ENCODE measurements around the gene RNF115.
"Not testable (repeated sequence)": the region's sequence is repeated elsewhere in the genome, so short reads cannot be mapped to it uniquely, and the experiment has no call there.

The RNF115 gene

DNA sequence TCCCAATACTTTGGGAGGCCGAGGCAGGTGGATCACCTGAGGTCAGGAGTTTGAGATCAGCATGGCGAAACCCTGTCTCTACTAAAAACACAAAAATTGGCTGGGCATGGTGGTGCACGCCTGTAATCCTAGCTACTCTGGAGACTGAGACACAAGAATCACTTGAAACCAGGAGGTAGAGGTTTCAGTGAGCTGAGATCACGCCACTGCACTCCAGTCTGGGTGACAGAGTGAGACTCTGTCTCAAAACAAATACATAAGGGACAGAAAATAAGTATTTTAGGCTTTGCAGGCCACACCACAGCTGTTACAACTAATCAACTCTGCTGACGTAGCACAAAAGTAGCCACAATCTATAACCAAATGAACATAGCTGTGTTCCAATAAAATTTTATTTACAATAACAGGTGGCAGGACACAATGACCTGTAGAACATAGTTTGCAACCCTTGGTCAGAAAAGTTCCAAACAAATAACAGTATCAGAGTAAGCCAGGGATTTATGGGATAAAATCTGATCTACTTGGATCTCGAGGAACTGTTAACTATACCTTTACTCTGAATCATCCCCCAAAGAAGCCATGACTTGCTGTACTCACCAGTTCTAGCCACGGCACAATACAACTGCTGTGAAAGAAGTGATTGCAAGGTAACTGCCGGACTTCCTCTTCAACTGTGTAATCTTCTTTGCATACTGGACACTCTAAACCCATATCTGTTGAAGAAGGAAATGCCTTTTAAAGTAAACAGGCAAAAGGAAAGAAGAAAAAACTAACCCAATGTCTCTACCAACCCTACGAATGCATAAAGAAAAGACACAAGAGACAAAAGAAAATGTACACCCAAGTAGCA, 76.3 kb downstream of the RNF115 start:
- in situ Hi-C loops (cut with MboI; ENCODE audit: low sequenced_read_pairs), result no loop called here

DNA sequence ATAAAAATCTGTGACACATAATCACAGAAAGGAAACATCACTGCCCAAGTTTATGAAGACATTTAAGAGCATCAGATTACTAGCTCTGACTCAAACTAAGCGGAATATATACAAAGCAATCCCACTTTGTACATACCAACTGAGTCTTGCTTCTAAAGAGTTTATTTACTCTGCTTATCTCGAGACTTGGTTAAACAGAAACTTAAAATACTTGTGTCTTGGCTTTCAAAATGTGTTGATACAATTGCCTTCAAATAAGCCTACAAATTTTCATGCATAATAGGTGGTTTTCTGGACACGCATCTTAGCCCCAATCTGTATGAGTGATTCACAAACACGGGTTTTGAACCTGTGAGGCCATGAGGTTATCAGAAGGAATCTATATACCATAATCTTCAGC, 83.6 kb downstream of the RNF115 start:
- in situ Hi-C loops (cut with MboI; ENCODE audit: low sequenced_read_pairs), result no loop called here

DNA sequence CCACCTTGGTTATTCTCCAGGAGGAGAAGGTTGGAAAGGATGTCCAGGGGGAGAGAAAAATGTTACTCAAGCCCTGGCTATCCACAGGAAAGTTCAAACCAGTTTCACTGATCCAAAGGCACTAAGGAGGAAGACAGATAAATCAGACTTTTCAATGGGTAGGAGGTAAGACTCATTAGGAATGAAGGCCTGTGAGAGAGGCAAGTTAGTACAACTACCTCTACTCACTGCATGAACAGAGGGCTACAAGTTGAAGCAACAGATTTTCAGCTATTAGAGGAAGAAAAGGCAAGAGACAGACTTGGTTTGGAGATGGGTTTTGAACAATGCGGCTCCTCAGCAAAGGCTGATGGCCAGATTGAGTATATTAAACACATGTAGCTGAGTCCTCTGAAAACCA, 87.7 kb downstream of the RNF115 start:
- in situ Hi-C loops (cut with MboI; ENCODE audit: low sequenced_read_pairs), result no loop called here

DNA sequence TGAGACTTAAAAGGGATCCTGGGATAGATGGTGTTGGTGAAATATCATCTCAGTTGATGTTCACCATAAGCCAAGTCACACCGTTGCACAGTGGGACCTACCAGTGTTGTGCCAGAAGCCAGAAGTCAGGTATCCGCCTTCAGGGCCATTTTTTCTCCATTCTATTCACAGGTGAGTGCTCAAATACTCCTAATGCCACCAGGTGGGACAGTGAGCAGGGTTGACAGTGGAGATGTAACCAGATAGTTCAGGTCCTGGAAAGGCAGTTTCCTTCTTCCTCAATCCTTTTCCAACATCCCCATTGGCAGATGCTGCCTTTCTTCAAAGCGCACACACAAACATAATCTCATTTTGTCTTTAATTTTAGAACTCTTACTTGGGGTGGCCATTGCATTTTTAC, 93.0 kb downstream of the RNF115 start:
- in situ Hi-C loops (cut with MboI; ENCODE audit: low sequenced_read_pairs), result no loop called here

DNA sequence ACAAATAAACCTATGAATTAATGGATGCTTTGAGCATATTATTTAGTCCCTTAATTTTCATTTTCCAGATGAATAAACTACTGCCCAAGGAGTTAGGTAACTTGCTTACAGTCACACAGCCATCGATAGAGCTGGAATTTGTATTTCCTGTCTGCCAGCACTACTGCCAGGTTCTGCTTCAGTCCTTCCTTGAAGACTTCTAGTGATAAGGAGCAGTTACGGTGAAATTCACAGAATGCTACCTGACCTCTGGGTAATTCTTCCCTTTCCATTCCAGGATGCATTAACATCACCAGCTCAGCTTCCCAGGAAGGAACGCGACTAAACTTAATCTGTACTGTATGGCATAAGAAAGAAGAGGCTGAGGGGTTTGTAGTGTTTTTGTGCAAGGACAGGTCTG, 93.4 kb downstream of the RNF115 start:
- in situ Hi-C loops (cut with MboI; ENCODE audit: low sequenced_read_pairs), result no loop called here

DNA sequence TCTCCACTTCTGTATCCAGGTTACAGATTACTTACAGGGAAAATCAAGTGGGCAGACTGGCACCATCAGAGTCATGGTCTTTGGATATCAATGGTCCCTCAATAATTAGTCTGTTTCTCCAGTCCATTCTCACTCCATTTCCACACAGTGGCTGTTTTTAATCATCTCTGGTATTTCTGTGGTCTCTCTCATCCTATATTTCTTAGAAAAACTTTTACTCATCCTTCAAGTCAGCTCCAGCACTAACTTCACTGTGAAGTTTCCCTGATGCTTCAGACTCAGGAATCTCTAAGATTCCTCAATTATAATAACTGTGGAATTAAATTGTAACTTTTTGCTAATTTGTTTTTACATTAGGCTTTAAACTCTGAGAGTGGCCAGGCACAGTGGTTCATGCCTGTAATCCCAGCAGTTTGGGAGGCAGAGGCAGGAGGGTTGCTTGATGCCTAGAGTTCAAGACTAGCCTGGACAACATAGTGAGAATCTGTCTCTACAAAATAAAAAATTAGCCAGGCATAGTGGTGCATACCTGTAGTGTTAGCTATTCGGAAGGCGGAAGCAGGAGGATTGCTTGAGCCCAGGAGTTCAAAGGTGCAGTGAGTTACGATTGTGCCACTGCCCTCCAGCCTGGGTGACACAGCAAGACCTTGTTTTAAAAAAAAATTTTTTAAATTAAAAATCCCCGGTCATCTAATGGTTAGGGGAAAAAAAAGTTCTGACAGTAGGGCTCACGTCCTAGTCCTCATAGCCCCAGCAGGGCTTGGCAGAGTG, 94.0 kb downstream of the RNF115 start:
- in situ Hi-C loops (cut with MboI; ENCODE audit: low sequenced_read_pairs), result no loop called here

DNA sequence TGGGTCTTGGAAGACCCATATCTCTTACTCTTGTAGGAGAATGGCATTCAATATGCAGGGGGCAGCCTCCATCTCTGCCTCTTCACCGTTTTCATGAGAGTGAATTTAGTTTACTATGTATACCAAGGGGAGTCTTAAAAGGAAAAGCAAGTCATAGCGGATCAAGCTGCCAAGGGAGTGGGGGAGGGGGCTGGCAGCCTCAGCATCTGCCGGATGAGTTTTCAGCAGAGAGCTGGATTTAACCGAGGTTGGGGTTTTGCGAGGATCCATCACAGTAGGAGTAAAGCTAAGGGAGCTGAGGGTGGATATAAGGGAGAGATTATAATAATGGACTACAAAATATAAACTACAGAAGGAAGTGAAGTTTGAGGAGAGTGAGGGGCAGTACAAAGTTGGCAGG, 94.7 kb downstream of the RNF115 start:
- in situ Hi-C loops (cut with MboI; ENCODE audit: low sequenced_read_pairs), result no loop called here

DNA sequence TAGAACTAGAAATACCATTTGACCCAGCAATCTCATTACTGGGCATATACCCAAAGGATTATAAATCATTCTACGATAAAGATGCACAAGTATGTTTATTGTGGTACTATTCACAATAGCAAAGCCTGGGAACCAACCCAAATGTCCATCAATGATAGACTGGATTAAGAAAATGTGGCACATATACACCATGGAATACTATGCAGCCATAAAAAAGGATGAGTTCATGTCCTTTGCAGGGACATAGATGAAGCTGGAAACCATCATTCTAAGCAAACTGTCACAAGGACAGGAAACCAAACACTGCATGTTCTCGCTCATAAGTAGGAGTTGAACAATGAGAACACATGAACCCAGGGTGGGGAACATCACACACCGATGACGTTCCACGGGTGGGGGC, 97.7 kb downstream of the RNF115 start:
- in situ Hi-C loops (cut with MboI; ENCODE audit: low sequenced_read_pairs), result not testable (repeated sequence)

DNA sequence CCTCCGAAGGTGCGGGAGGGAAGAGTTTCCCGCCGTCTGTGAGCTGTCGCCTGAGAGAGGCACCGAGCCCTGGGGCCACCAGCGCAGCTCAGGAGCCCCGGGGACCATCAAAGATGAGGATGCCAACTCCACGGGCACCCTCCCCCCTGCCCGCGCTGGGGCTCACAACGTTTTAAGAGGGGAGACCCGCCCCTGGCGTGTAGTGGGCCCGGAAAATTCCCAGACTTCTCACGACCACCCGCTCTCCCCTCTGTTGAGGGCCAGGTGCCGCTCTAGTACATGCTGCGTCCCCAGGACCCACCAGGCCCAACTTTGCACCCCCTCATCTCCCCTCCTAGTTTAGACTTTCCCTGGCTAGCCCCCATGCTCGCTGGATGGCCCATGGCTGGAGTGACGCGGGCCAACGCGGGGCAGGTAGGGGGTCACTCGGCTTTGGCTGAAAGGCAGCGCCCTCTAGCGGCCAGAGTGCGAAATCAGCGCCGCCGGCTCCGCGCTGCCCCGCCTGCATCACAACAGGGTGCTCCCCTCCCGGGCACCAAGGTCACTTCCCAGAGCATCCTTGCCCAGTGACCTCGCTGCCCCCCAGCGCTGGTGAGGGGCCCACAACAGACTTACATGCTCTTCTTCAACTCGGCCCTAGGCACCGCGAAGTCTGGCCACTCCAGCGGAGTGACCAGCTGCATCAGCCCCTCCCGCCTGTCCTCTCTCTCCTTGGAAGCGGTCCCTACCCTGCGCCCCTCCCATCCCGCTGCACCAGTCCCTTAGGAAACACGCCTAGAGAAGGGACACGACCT, 102.8 kb downstream of the RNF115 start:
- in situ Hi-C loops (cut with MboI; ENCODE audit: low sequenced_read_pairs), result no loop called here

DNA sequence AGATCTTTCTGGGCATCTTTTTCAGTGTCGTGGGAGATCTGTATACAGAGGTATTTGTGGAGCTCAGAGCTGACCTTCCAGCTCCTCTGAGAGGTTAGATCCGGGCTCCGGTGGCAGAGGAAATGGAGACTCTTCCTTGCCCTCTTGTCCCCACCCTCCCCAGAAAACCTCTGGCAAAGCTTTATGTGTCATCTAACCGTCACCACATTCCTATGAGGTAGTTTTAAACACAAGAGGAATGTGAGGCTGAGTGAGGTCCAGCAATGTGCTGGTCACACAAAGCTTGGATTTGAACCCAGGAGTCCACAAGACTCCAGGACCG, 103.4 kb downstream of the RNF115 start:
- in situ Hi-C loops (cut with MboI; ENCODE audit: low sequenced_read_pairs), result no loop called here

DNA sequence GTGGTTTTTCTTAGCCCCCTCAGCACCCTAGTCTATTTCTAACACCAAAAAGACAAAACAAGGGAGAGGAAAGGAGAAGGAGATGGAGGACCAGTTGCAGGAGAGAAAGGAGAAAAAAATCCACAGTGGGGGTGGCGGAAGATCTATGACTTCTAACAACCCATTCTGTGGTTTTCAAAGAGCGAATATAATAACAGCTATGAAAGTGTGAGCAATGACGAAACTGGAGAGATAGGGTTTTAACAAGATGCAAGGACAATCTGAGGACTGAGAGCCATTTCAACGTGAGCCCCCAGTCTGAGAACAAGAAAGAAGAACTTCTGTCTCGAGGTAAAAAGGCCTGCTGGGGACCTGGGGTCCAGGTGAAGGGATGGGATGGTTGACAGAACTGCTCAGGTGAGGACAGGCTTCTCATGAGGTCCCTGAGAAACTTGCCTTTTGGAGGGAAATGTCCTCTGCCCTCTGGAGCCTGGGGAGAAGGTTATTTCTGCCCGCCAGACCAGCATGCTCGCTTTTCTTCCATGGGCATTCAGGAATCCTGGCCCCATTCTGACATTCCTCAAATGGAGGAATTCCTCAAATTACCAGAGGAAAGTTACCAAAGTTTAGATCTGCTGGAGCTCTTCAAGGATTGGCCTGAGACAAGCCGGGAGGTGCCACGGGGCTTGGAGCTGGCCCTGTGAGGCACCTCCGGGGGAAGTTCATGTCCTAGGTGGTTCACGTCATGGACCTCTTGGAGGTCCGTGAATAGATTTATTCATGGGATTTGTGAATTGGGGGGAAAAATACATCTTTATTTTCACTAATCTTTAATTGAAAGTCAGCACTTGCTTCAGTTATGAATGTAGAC, 104.4 kb downstream of the RNF115 start, which contains the start of gene CD160:
CD160 (plus strand) TSS at position 270 of the 850 bp plus-strand sequence. CDS start 8,829 bp downstream, outside the sequence.
- in situ Hi-C loops (cut with MboI; ENCODE audit: low sequenced_read_pairs), result no loop called here

DNA sequence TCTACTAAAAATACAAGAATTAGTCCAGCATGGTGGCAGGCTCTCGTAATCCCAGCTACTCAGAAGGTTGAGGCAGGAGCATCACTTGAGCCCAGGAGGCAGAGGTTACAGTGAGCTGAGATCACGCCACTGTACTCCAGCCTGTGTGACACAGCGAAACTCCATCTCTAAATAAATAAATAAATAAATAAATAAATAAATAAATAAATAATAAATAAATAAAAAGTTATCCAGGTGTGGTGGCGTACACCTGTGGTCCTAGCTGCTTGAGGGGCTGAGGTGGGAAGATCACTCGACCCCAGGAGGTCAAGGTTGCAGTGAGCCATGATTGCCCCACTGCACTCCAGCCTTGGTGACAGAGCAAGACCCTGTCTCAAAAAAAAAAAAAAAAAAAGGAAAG, 105.4 kb downstream of the RNF115 start:
- in situ Hi-C loops (cut with MboI; ENCODE audit: low sequenced_read_pairs), result not testable (repeated sequence)

DNA sequence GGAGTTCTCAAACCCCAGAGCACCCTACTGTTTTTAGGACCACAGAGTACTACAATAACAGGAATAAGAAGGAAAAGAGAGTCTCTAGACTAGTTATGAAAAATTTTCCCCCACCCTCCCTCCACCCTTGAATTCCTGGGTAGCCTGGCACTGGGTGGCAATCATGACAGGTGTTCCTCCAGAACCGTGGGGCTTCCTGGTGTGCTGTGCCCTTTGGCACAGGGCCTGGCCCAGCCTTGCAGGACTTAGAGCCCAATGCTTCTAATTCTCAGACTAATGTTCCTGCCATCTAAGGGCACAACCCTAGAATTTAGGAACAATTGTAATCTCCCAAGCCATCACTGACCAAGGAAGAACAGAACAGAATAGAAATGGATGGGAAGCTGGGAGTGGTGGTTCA, 106.1 kb downstream of the RNF115 start:
- in situ Hi-C loops (cut with MboI; ENCODE audit: low sequenced_read_pairs), result no loop called here

DNA sequence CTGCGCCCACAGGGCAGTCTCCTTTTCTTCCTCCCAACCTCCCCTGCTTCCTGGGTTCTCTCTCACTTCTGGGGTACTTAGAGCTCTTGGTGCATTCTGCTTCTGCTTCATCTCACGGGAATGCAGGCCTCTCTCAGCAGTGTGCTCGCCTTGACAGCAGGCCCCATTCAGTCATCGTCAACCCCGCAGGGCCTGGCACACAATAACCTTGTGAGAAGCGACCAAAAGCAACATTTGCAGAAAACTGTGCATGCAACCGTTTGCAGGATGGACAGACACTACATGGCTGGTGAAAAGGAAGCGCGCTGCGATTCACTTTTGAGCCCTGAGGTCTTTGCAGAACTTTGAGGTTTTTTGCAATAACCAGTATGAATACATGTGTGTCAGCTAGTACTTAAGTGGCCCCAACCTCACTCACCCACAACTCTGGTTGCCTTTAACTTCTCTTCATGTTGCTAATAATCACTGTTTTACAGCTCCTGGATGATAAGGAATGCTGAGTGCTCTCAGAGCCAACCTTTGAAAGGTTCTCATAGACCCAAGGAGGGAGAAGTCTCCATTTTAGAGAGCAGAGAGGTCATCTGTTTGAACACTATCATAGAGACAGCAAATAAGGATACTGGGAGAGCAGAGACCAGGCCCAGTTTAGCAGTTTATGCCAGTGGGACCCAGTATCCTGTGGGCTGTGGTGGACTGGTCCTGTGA, 107.1 kb downstream of the RNF115 start:
- in situ Hi-C loops (cut with MboI; ENCODE audit: low sequenced_read_pairs), result no loop called here

DNA sequence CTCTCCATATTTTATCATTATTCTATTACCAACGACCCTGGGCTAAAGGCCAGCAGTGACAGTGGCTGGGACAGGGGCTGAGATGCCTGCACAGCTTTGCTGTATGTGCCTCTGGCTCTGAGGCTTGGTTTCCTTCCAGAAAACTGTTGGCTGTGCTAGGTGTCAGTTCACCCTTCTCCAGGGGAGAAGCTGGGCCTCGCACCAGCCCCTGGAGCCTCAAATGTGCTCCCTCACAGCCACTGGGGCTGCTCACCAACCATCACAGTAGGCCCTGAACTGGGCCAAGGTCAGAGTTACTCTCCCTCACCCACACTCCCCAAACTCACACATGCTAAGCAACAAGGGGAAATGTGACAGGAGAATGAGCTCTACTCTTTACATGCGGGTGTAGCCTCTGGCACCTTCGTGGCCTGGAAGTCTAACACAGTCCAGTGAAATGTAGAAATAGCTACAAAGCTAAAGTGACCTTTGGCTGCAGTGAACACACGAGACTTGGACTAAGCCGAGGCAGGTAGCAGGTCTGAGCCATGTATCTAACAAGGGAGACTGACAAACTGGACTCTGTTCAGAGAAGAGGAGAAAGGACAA, 109.3 kb downstream of the RNF115 start:
- in situ Hi-C loops (cut with MboI; ENCODE audit: low sequenced_read_pairs), result no loop called here

DNA sequence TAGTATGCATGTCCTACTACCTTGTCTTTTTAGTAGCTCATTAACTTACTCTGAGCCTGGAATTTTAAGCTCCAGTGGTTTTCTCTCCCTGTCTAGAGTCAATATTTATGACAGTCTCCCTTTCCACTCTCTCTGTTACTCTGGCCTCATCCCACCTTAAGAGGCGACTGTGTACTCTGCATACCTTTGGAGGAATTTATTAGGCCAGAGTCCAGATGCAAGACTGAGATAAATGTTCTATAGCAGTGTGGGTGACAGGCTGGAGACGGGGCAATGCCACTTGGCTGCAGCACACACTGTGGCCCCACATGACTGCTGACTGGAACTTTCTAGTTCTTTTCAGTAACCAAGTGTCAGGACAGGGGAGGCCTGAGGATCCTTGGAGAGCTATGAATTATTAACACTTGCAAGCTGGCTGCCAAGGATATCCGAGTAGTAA, 112.7 kb downstream of the RNF115 start:
- in situ Hi-C loops (cut with MboI; ENCODE audit: low sequenced_read_pairs), result no loop called here

DNA sequence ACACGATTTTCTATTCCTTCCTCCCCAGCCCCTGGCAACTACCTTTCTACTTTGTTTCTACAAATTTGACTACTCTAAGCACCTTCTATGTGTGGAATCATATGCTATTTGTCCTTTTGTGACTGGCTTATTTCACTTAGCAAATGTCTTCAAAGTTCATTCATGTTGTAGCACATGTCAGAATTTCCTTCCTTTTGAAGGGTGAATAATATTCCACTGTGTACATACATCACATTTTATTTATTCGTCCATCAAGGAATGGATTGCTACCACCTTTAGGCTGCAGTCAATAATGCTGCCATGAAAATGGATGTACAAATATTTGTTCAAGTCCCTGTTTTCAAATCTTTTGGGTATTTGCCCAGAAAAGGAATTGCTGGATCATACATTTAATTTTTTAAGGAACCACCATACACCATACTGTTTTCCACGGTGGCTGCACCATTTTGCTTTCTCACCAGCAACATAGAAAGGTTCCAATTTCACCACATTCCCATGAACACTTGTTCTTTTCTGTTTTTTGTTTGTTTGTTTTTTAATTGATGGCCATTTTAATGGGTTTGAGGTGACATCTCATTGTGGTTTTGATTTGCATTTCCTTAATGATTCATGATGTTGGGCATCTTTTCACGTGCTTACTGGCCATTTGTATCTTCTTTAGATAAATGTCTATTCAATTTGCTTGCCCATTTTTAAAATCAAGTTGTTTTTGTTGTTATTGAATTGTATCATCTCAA, 113.4 kb downstream of the RNF115 start:
- in situ Hi-C loops (cut with MboI; ENCODE audit: low sequenced_read_pairs), result no loop called here

DNA sequence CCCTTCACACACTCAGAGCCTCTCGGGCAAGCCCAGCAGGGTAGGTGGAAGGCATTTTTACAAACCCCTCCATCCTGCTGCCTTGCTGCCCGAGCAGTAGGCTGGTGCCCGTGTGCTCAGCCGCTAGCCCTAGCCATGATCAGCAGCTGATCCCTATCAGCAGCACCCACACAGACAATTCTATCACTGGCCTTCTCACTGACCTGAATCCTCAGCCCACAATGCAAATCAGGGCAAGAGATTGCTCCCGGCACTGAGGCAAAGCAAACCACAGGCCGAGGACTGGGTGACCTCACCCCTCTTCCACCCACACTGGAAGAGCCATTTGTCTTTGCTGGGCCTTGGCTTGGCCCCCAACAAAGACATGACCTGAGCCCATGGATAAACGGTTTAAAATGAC, 115.8 kb downstream of the RNF115 start:
- in situ Hi-C loops (cut with MboI; ENCODE audit: low sequenced_read_pairs), result no loop called here

Measured in HL-60/S4 treated with retinoic acid at 250 ng/mL for 4 days and 3 days (cell line).